CD4-positive, alpha-beta T cell treated with Interferon alpha-2 for 1 hour (primary cell): ENCODE data around the gene ABLIM1.
A peak's percentile ranks its signal among the peaks of the same experiment; 100 is the strongest.
"Not testable (repeated sequence)": the region's sequence is repeated elsewhere in the genome, so short reads cannot be mapped to it uniquely, and the experiment has no call there.

Experiments used
- DNase-seq, 2 donors: peaks; one replicate each; pipeline ENCODE4 v3.0.0-alpha.2; 2020 to 2022

Gene ABLIM1

GRCh38 chr10:114658175-114658574 lies at the start of gene ABLIM1:
Gene ABLIM1 (minus strand): TSS chr10:114658275. CDS start chr10:114658200, 75 bp downstream.
- no peak for DNase-seq

GRCh38 chr10:114706458-114707055 lies 48.5 kb upstream of the ABLIM1 start:
- DNase-seq = no peak

- DNase-seq = no peak
Measured at GRCh38 chr10:114704679-114705078, 46.6 kb upstream of the ABLIM1 start.

GRCh38 chr10:114703377-114704107 lies 45.5 kb upstream of the ABLIM1 start:
- peak; percentile 4 to 36 for DNase-seq

GRCh38 chr10:114698271-114699061 lies 40.4 kb upstream of the ABLIM1 start:
- no peak for DNase-seq

GRCh38 chr10:114697061-114697598 lies 39.1 kb upstream of the ABLIM1 start:
- DNase-seq = no peak

GRCh38 chr10:114696301-114696700 lies 38.2 kb upstream of the ABLIM1 start:
- not testable (repeated sequence) for DNase-seq

GRCh38 chr10:114694752-114695151 lies 36.7 kb upstream of the ABLIM1 start:
- peak; percentile 4 to 35 for DNase-seq

- peak in 1 of 2 donors; percentile 14 for DNase-seq
Measured at GRCh38 chr10:114694062-114694461, 36.0 kb upstream of the ABLIM1 start.

- no peak for DNase-seq
Measured at GRCh38 chr10:114691442-114691941, 33.4 kb upstream of the ABLIM1 start.

GRCh38 chr10:114688786-114689185 lies 30.7 kb upstream of the ABLIM1 start:
- DNase-seq = no peak

GRCh38 chr10:114687459-114687858 lies 29.4 kb upstream of the ABLIM1 start:
- DNase-seq = no peak

- DNase-seq = no peak
Measured at GRCh38 chr10:114686013-114686412, 27.9 kb upstream of the ABLIM1 start.

GRCh38 chr10:114685456-114685855 lies 27.4 kb upstream of the ABLIM1 start:
- no peak for DNase-seq

- DNase-seq = no peak
Measured at GRCh38 chr10:114684822-114685209, 26.7 kb upstream of the ABLIM1 start.

GRCh38 chr10:114684084-114684821 lies 26.2 kb upstream of the ABLIM1 start:
- no peak for DNase-seq

- no peak for DNase-seq
Measured at GRCh38 chr10:114683593-114683992, 25.5 kb upstream of the ABLIM1 start.

- DNase-seq = no peak
Measured at GRCh38 chr10:114683162-114683561, 25.1 kb upstream of the ABLIM1 start.

GRCh38 chr10:114682532-114682931 lies 24.5 kb upstream of the ABLIM1 start:
- no peak for DNase-seq

- no peak for DNase-seq
Measured at GRCh38 chr10:114682121-114682520, 24.0 kb upstream of the ABLIM1 start.

GRCh38 chr10:114681542-114681941 lies 23.5 kb upstream of the ABLIM1 start:
- DNase-seq = no peak

GRCh38 chr10:114680543-114681117 lies 22.6 kb upstream of the ABLIM1 start:
- no peak for DNase-seq
